Measurements from ENCODE around the gene GPR22.

DNA sequence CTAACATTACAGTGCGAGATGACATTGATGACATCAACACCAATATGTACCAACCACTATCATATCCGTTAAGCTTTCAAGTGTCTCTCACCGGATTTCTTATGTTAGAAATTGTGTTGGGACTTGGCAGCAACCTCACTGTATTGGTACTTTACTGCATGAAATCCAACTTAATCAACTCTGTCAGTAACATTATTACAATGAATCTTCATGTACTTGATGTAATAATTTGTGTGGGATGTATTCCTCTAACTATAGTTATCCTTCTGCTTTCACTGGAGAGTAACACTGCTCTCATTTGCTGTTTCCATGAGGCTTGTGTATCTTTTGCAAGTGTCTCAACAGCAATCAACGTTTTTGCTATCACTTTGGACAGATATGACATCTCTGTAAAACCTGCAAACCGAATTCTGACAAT is 4.3 kb downstream of the GPR22 start:
- TF ChIP-seq CTCF (IDR thresholded peaks at IDR 0.05) (no peak), POLR2A (IDR thresholded peaks at IDR 0.05) (no peak)
